D721Med (cell line): ENCODE results near the gene ZBTB49.
"Not testable (repeated sequence)": the region's sequence is repeated elsewhere in the genome, so short reads cannot be mapped to it uniquely, and the experiment has no call there.

Experiments used
- DNase-seq: peaks from one replicate; pipeline ENCODE4 v3.0.0; 2011; ENCODE audit warnings: low spot score; ENCODE audit not compliant: insufficient read length
- FAIRE-seq: peaks from 2 replicates; lab custom pipeline; 2011; peaks lifted over from hg19 to GRCh38; lab: Jason Lieb, UNC
- CTCF ChIP-seq: IDR thresholded peaks from 2 replicates; pipeline ENCODE4 v1.5.1; 2012; ENCODE audit warnings: mild to moderate bottlenecking, control low read depth; ENCODE audit not compliant: insufficient read depth; ENCODE audit errors: missing control alignments

ZBTB49 gene, protein sequence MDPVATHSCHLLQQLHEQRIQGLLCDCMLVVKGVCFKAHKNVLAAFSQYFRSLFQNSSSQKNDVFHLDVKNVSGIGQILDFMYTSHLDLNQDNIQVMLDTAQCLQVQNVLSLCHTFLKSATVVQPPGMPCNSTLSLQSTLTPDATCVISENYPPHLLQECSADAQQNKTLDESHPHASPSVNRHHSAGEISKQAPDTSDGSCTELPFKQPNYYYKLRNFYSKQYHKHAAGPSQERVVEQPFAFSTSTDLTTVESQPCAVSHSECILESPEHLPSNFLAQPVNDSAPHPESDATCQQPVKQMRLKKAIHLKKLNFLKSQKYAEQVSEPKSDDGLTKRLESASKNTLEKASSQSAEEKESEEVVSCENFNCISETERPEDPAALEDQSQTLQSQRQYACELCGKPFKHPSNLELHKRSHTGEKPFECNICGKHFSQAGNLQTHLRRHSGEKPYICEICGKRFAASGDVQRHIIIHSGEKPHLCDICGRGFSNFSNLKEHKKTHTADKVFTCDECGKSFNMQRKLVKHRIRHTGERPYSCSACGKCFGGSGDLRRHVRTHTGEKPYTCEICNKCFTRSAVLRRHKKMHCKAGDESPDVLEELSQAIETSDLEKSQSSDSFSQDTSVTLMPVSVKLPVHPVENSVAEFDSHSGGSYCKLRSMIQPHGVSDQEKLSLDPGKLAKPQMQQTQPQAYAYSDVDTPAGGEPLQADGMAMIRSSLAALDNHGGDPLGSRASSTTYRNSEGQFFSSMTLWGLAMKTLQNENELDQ

DNA sequence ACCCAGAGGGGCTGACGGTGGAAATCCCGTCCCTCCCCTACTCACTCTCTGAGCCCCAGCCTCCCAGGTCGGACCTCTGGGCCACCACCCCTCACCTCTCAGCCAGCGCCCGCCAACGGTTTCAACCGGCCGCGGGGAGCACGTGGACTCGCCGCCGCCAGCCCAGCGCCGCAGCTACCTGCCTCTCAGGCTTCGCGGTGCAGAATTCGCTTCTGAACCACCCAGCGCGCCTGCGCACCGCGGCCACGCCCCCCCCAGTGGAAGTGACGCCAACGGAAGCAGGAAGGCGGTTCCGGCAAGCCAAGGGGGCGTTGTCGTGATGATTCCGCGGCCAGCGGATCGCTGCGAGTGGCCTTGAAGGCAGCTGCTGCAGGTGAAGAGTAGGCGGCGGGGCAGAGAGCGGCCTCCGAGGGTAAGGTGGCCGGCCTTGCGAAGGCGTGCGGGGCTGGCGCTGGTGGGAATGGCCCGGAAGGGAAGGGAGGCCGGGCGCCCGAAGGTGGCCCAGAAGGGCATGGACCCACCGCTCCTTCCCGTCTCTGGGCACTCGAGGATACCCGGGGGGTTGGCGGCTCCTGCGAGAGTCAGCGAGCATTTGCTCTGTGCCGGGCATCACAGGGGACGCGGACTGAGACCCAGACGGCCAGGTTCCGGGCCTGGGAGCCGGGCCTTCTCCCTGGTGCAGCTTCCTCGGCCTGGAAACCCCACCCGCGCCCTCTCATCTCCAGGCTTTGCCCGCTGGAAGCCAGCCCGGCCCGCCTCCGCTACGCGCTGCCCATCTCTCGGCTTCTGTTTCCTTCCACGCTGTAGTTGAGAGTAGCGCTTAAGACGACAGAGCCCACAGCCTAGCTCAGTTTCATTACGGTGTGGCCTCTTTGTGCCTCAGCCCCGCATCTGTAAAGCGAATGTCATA lies at the start of gene ZBTB49, which contains the start of gene LYAR:
TSS of gene ZBTB49 (plus strand) at position 311 of the 910 bp plus-strand sequence. CDS start 9,695 bp downstream, outside the sequence.
TSS of gene LYAR (minus strand) at position 214 of the 910 bp plus-strand sequence. CDS start 6,412 bp downstream, outside the sequence.
- DNase-seq (peak; percentile 96), FAIRE-seq (no peak)
- no peak for TF ChIP-seq CTCF

- no peak for DNase-seq
- TF ChIP-seq CTCF: no peak
- FAIRE-seq: no peak
These were observed 44.9 kb upstream of the ZBTB49 start for GRCh38 chr4:4245172-4245571.

GRCh38 chr4:4247696-4248028 lies 42.4 kb upstream of the ZBTB49 start:
- no peak for TF ChIP-seq CTCF
- FAIRE-seq: no peak

DNA sequence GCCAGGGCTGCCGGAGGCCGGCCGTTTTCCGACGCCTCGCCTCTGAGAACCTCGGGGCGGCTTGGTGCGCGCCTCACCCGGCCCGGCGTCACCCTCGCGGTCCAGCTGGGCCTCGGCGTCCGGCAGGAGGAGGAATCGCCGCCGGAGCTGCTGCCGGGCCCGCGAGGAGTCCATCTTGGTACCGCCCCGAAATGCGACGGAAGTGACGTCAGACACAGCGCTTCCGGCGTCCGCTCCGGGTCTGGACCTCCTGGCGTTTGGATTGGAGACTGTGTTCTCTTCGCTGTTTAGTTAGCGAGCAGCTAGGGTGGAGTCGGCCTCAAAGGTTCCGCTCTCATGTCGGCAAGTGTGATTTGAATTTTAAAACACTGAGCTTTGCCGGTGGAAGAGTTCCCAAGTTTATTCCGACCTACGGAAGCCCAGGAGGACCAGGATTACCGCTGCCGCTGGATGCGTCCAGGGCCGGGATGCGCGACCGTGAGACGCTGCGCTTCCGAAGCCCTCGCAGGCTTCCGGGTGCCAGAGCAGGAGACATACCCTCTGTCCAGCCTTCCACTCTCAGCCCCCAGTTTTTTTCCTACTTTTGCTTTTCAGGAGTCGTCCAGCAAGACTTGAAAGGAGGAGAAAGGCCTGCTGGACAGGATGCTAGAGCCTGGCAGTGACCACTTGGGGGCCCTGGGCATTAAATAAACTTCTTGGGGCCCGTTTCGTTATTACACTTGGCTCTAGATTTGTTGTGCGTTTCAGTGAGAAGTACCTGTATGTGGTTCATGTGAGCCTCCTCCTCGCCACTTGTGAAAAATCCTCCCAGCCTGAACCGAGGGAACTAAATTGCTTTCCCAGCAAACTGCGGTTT lies 41.8 kb upstream of the ZBTB49 start, which contains the start of gene TMEM128:
TSS of gene TMEM128 (minus strand) at position 195 of the 856 bp plus-strand sequence. CDS start at position 174, 21 bp downstream.
- peak; percentile 87 for DNase-seq
- no peak for FAIRE-seq
- TF ChIP-seq CTCF: no peak

More at GRCh38 chr4:4247696-4248028, 42.4 kb upstream of the ZBTB49 start:
- no peak for DNase-seq

DNA sequence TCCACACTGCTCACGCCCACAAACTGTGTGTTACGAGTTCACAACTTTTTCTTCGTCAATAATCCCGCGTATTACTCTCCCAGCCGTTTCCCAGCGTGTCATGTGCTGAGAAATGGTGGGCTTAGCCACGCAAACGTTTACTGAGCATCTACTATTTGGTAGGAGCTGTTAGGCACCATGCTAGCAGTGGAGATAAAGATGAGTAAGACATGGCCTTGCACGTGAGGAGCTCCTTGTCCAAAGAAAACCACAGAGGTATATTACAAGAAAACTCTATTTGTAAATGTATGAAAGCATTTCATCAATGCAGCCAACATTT lies 41.2 kb upstream of the ZBTB49 start:
- no peak for TF ChIP-seq CTCF
- no peak for FAIRE-seq
- DNase-seq: no peak

DNA sequence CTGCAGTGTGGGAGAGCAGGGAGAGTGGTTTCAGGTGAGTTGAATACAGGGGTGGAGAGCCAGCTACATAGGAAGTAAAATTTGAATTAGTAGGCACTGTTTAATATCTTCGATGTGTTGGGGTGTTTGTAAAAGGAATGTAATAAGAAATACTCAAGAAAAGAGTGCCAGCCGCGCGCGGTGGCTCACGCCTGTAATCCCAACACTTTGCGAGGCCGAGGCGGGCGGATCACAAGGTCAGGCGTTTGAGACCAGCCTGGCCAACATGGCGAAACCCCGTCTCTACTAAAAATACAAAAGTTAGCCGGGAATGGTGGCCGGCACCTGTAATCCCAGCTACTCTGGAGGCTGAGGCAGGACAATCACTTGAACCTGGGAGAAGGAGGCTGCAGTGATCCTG lies 40.7 kb upstream of the ZBTB49 start:
- not testable (repeated sequence) for FAIRE-seq, DNase-seq
